ENCODE data around the gene MATN1.

The MATN1 gene

DNA sequence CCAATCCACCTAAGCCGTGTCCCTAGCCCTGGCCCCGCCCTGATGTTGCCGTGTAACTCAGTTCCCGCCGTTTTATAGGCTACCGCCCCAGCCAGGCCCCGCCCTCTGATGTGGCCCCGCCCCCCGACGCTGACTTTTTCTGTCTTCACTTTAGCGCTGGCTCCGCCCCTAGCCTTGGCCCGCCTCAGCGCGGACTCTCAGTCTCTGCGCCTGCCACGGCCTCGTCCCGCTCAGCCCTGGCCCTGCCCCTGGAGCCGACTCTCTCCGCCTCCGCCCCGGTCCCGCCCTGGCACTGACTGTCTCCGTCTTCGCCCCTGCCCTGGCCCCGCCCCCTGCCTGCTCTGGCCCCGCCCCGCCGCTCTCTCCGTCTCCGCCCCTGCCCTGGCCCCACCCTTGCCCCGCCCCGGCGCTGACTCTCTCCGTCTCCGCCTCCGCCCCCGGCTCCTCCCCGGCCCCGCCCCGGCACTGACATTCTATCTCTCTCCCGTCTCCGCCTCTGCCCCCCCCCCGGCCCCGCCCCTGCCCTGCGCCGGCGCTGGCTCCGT is 5.2 kb downstream of the MATN1 start:
- peak; percentile 100 for DNase-seq (ENCODE audit: low read depth)

DNA sequence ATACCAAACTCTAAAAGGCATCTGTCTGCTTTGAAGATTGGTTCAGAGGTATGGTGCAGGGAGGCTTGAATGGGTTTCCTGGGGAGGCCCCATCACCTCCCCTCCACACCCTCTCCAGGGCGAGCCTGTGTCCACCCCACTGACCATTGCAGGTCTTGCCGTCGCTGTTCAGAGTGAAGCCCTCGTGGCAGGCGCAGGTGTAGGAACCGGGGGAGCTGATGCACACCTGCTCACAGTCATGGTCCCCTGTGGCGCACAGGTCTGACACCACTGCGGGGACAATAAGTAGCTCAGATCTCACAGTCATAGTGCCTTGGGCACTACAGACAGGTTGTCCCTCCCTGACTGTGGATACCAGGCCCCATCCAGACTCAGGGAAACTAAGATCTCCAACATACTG is 6.7 kb downstream of the MATN1 start:
- DNase-seq (ENCODE audit: low read depth) = no peak

DNA sequence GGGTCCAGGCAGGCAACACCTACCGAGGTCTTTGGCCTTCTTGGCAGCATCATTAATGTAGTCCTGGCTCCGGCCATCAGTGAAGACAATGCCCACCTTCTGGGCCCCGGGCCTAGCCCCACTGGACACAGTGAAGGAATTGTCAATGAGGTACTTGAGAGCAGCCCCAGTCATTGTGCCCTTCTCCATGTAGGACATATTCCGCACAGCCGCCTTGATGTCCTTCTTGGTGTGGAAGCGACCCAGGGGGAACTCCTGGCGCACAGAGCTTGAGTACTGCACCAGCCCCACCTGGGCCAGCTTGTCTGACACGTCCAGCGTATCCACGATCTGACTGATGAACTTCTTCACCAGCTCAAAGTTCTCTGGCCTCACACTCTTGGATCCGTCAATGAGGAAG is 7.5 kb downstream of the MATN1 start:
- no peak for DNase-seq (ENCODE audit: low read depth)

DNA sequence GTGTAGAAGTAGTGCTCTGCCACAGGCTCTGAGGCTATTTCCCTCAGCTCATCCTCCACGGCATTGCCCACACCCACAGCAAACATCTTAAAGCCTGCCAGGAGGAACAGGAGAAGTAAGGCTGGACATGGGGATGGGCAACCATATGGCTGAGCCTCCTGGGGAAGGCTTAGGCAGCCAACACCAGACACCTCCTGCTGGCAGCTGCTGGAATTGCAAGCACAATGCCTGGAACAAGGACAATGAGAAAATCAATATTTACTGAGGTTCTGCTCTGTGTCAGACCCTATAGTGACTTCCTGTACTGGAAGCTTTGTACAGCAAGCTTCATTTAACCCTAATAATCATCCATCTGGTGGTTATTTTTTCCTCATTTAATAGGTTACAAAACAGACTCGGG is 8.2 kb downstream of the MATN1 start:
- no peak for DNase-seq (ENCODE audit: low read depth)

DNA sequence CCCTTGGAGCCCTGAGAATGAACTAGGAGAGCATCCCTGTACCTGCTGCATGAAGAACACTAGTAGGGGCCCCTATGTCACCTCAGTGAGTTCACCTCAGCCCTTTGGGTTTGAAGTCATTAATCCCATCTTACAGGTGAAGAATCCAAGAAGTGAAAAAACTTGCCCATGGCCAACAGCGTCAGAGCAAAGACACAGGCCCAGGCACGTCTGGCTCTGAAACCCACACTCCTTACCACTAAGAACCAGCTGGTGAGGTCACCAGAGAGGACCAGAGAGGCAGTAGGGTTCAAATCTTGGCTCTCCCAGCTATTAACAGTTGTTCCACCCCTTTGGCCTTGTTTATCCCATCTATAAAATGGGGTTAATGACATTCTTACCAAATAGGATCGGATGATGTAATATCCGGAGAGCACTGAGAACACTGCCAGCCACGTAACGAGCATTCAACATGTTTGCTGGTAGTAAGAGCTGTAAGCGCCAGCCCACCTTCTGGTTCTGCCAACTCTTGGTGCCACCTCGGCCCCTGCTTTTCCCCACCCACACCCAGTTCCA is 8.8 kb downstream of the MATN1 start:
- DNase-seq (ENCODE audit: low read depth) = no peak

DNA sequence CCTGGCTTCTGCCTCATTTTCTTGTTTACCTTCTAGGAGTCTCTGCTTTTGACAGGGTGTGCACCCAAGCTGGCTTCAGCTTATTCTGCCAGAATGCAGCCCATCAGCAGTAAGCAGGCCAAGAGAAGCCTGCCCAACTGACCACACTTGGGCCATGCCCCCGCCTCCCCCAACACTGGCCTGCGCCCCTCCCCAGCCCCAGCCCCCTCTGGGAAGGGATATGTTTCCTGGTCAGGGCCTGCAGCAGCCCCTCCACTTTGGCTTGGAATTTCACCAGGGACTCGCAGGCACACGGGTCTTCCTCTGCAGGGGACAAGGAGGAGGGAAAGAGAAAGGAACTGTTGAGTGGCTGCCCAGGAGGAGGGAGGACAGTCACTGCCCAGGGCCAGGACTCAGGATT is 9.4 kb downstream of the MATN1 start:
- no peak for DNase-seq (ENCODE audit: low read depth)

DNA sequence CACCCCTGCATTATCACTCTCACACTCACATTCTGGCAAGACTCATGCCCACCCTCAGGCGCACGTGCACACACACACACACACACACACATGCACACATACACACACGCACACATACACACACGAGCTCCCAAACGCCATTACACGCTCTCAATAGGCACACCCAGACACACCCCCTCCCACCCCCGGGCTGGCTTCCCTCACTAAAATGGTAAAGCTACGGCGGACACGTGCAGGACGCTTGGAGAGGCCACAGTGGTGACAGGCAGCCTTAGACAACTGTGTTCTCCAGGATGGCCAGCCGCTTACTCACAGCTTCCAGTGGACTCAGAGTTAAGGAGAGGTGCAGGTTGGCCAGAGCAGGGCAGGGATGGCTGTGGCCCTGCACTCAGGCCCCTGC is 10.1 kb downstream of the MATN1 start:
- no peak for DNase-seq (ENCODE audit: low read depth)

DNA sequence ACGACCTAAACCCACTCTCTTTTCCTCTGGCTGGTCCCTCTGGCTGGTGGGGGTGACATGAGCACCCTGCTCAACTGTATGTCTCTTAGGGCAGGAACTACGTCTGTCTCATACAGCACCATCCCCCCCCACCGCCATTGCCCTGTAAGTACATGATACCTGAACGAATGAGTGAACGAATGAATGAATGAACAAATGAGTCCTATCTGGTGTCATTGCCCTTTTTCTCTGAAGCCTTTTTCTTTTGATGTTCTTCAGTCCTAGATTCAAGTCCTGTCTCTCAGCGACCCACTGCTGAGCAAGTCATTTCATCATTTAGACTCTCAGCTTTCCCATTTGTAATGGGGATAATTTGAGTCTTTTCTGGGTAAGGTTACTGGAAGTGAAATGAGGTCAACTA is 10.8 kb downstream of the MATN1 start:
- DNase-seq (ENCODE audit: low read depth) = no peak

DNA sequence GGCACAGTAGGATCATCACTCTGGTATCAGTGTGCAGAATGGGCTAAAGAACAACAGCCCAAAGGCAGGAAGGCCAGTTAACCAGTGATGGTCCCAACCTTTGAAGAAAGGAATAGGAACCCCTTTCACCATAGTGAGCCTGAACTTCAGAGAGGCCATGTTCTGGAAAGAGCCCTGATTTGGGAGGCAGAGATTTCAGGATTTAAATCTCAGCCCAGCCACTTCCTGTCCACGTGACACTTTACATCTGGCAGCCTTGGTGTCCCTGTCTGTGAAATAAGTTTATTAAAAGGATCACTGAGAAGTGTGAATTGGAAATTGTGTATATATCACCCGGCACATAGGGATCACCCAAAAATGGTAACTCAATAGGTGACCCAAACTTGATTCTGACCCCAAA is 13.0 kb downstream of the MATN1 start:
- no peak for DNase-seq (ENCODE audit: low read depth)

DNA sequence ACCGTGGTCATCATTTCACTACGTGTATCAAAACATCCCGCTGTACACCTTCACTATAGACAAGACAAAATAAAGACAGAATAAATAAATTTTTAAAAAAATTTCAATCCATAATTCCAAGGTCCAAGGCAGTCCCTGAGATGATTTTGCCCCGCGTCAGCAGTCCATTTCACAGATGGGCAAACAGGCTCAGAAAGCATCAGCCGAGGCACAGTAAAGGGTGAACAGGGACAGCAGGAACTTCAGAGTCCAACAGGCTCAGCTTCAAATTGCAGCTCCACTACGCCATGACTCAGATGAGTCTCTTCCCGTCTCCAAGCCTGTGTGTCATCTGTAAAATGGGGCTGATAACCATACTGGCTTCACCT is 15.0 kb downstream of the MATN1 start:
- DNase-seq (ENCODE audit: low read depth) = no peak

DNA sequence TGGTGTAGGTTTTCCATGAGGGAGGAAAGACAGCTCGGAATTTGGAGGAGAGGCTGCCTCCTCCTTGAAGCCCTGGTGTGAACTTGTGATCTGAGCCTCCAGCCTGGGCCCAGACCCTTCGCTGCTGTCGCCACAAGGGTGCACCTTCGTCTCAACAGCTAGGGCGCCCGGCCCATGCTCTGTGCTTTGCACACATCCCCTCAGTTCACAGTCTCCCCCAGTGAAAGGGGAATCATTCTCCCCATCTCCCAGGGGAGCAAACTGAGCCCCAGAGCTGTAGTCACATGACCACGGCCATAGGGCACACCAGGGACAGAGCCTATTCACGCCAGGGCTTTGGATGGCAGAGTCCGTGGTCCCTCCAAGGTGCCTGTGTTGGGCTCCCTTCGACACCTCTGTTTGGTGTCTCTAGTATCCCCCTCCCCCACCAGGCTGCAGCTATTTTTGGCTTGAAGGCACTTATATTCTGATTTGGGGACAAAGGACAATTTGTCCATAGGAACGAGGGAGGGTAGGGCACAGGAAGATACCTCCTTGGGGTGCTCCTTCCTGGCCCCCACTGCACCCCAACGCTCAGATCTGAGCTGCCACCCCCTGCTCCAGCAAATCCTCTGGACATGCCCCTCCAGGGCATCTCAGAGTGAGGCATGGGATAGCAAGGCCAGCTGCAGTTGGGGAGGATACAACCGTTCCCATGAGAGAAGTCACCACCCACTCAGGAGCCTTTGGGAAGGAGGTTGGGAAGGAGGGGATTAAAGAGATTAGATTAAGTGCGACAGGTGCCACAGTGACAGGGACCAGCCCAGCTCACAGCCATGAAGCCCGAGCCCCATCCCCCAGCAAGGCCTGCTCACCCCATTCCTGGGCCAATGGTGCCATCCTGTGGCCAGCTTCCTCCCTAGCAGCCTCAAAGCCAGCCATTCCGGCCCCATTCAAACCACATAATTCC is 15.7 kb downstream of the MATN1 start:
- peak; percentile 16 for DNase-seq (ENCODE audit: low read depth)

DNA sequence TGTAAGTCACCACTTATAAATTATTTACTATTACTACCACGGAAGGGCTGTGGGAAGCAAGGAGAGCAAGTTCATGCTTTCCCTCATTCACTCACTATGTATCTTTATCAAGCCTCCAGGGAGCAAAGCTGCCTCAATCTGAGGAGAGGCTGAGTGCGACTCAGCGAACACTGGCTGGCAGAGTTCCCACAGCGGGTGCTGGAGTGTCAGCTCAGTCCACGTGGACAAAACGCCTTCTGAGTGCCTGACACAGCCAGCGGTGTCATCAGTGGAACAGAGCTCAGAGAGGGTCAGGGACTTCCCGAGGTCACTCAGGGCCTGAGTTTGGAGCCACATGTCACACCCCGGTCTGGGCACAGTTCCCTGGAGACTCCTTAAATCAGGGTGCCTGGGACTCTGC is 16.9 kb downstream of the MATN1 start:
- DNase-seq (ENCODE audit: low read depth) = no peak

DNA sequence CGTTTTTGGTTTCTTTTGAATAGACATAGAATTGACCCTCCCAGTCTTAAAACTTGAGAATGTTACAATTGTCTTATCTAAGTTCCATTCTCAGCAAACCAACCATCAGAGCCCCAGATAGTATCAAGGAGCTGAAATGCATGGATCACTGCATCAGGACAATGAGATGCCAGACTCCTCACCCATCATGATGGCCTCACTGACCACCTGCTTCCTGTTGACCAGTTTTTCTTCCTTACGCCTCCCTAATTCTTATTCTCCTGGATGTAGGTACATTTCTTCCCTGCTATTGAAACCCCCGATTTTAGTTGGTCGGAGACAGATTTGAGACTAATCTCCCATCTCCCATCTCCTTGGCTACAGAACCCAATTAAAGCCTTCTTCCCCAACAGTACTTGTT is 17.7 kb downstream of the MATN1 start:
- no peak for DNase-seq (ENCODE audit: low read depth)

DNA sequence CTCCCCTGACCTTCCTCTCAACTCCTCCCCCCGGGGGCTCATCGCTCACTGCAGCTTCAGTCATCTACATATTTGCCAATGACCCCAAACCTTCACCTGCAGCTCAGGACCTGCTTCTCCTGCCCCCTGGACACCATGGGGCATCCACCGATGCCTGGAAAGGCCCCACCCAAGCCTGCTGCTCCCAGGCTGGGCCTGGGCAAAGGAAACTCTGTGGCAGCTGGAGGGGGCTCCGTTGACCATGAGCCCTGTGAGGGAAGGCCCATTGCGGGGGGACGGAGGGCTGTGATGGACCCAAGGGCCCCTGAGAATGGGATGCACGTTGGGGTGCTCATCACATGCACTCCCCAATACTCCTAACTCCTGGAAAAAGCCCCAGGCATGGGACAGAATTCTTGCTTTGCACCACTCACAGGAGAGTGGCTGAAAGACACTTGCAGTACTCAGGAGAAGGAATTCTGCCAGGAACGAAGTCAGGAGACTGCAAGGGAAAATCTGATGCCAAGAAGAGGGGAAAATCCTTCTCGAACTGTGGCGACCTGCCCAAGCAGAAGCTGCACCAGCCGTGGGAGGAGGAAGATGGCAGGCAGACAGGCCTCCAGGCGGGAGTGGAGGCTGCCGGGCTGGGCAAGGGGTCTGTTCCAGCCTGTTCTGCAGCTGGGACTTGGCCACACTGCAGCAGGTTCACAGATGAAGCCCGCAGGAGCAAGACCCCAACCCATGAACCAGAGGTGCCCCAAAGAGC is 18.4 kb downstream of the MATN1 start:
- DNase-seq (ENCODE audit: low read depth) = no peak

DNA sequence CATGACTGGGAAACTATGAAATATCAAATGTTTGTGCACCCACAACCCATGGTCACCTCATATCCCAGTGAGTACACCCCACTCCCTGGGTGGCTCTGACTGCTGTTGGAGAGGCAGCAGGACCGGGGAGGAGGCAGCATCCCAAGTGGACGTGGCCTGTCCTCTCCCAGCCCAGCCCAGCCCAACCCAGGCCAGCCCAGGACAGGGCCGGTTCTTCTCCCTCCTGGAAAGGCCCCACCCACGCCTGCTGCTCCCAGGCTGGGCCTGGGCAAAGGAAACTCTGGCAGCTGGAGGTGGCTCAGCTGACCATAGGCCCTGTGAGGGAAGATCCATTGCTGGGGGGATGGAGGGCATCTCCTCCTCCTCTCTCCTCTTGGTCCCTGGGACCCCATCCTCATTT is 19.1 kb downstream of the MATN1 start:
- DNase-seq (ENCODE audit: low read depth) = no peak

DNA sequence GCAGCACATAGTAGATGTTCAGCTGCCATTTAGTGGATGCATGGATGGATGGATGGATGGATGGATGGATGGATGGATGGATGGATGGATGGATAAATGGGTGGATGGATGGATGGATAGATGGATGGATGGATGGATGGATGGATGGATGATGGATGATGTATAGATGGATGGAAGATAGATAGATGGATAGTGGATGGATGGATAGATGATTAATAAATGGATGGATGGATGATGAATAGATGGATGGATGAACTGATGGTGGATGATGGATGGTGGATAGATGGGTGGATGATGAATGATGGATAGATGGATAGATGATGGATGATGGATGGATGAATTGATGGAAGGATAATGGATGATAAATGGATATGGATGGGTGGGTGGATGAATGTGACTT is 20.6 kb downstream of the MATN1 start:
- DNase-seq (ENCODE audit: low read depth) = no peak

DNA sequence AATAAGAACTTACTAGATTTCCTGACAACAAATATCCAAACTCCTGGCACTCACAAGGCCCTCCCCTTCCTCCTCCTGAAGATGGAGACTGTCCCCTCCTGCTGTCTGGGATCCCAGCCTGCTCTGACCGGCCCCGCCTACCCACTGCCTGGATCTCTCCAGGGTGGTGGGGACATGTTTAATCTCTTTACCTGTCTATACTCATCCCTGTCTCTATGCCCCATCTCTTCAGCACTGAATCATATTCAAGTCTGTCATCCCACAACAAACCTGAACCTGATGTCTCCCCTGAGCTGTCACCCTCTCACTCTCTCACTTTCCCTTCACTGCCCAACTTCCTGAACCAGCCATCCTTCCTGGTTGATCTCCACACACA is 22.1 kb downstream of the MATN1 start:
- no peak for DNase-seq (ENCODE audit: low read depth)

DNA sequence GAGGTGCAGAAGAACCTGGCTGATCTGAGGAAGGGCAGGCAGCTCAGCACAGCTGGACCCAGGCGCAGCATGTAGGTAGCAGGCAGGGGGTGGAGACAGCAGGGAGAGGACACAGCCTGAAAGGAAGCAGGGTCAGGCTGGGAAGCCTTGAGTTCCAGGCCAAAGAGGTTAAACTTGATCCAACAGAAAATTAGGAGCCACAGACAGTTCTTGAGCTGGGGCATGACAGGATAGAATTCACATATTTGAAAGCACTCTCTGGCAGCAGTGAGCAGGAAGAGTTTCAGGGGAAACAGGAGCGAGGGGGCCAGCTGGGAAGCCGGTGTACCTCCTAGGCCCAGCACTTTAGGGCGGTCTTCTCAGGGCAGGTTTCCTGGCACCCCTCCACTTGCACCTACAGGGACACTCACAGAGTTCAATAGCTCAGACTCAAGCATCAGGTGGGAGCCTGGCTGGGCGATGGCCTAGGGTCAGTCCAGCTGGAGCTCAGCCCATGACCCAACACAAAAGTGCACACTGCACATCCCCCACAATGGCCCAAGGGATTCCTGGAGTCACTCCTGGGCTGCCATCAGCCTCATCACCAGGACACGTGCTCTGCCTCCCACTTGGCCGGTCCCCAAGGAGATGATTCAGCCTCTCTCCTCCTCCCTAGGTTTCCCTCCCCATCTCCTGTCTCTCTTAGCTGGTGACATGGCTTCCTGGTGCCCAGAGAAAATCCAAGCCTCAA is 22.7 kb downstream of the MATN1 start:
- no peak for DNase-seq (ENCODE audit: low read depth)

DNA sequence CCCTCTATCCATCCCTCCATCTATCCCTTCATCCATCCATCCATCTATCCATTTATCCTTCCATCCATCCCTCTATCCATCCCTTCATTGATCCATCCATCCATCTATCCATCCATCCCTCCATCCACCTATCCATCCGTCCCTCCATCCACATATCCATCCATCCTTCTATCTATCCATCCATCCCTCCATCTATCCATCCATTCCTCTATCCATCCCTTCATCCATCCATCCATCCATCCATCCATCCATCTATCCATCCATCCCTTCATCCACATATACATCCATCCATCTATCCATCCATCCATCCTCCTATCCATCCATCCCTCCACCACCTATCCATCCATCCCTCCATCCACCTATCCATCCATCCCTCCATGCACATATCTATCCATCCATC is 23.6 kb downstream of the MATN1 start:
- no peak for DNase-seq (ENCODE audit: low read depth)

DNA sequence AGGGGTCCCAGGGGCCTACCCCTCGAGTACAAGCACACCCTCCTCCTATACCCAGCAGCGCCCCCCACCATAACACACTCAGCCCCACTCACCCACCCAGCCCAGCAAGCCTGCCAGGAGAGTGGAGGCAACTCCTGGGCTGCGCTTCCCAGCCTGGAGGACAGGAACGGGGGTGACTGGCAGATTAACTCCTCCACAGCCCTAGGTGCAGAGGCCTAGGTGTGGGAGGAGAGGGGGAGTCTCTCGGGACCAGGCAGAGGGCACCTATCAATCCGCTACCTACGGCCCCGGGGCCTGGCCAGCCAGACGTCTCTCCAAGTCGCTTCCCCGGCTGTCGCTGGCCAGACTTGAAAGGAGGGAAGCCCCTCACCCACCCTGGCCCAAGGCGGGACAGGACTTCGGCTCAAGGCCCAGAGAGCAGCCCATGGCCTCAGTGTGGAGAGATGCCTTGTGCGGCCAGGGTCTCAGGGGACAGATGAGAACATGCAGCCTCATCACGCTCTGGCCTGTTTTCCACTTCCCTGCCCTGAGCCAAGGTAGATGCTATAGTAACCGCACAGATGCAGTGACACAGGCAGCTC is 24.9 kb downstream of the MATN1 start:
- DNase-seq (ENCODE audit: low read depth) = no peak

DNA sequence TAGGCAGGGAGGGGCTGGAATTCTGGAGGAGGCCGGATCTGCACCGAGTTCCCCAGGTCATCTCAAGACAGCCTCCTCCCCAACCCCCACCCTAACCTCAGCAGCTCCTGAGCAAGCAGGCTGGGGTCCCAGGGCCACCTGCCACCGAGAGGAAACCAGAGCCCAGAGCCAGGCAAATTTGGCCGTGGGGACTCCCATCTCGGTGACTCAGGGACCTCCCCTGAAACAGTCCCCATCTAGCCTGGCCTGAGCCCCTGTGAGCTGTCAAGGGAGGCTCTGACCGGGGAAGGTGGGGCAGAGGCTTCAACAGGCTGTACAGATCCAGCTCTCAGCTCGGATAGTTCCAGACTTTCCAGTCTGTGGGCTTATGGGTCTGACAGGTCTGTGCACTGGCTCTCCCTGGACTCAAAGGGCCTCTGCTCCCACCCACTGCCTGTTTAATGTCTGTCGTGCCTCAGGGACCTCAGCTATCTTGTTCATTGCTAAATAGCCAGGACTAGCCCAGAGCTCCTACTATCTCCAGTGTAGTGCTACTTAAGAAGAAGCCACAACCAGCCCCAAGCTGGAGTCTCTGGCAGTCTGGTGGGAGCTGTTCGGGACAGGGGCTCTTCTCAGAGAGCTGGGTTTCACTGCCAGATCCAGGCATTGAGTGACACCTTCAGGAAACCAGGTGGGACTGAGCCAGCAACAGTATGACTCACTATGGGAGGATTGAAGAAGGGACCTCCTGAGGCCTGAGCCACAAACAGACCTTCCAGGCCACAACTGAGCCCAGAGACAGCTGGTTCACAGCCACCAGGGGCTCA is 25.6 kb downstream of the MATN1 start:
- no peak for DNase-seq (ENCODE audit: low read depth)
